Endothelial cell of umbilical vein (primary cell): Measurements from ENCODE around the gene LRRN3.

Experiments used
- CTCF ChIP-seq, 2 donors: IDR thresholded peaks; 1 replicate in 1 of 2; 2 replicates in 1 of 2; pipeline ENCODE4 v1.5.1; 2011; ENCODE audit warnings: low read length in 2 of 2, mild to moderate bottlenecking in 2 of 2, moderate library complexity in 2 of 2, control low read depth in 1 of 2, inconsistent platforms in 1 of 2, low read depth in 1 of 2; ENCODE audit not compliant: insufficient read depth in 1 of 2; ENCODE audit errors: extremely low read depth in 1 of 2
- EZH2 ChIP-seq: IDR thresholded peaks from 2 replicates; pipeline ENCODE4 v1.6.1; 2012; ENCODE audit warnings: borderline replicate concordance, low read depth, mild to moderate bottlenecking, moderate library complexity, low read length, inconsistent platforms; ENCODE audit not compliant: severe bottlenecking
- MAX ChIP-seq: IDR thresholded peaks from 2 replicates; pipeline ENCODE4 v1.6.1; 2011; ENCODE audit not compliant: insufficient read depth, insufficient read length
- POLR2A ChIP-seq: IDR thresholded peaks from 2 replicates; pipeline ENCODE4 v1.6.1; 2012; ENCODE audit warnings: low read depth, mild to moderate bottlenecking, control low read depth, low read length
- POLR2AphosphoS5 ChIP-seq: IDR thresholded peaks from 2 replicates; pipeline ENCODE4 v1.6.1; 2012; ENCODE audit warnings: low read depth, mild to moderate bottlenecking, control low read depth, low read length, moderate library complexity; ENCODE audit not compliant: insufficient read depth

- TF ChIP-seq EZH2 (no peak), CTCF (IDR thresholded peaks at IDR 0.05; ENCODE audit: extremely low read depth in 1 of 2, insufficient read depth in 1 of 2, low read depth in 1 of 2, low read length in 2 of 2) (no peak), POLR2A (no peak), MAX (no peak), POLR2AphosphoS5 (peak; percentile 56)
These were observed 47.3 kb downstream of the LRRN3 start for GRCh38 chr7:111138193-111138569.
